Left hindlimb (tissue), 1 donor: ENCODE data around the gene GOLGA8R.
"Not testable (repeated sequence)": the region's sequence is repeated elsewhere in the genome, so short reads cannot be mapped to it uniquely, and the experiment has no call there.

Experiments used
- DNase-seq: peaks from one replicate; pipeline ENCODE4 v3.0.0-alpha.2; 2018

Gene GOLGA8R

DNA sequence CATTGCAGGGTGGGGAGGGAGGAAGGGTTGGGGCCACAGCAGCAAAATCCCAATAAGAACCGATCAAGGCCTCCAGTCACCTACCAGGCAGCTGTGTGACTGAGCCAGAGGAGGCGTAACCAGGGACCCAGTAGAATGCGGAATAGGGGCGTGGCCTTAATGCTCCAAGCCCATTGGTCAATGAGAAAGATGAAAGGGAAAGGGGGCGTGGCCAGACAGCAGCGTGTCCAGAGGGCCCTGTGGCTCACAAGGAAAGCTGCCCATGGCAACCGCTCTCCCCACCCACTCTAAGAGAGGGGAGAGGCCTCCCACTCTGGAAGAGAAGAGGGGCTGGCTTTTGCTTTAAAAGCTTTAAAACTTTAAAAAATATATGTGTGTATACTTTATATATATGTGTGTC lies at the start of gene GOLGA8R:
Gene GOLGA8R, minus strand, starts transcription at position 101 of the 400 bp plus-strand sequence. Its CDS starts 98 bp downstream, at position 3.
- not testable (repeated sequence) for DNase-seq

DNA sequence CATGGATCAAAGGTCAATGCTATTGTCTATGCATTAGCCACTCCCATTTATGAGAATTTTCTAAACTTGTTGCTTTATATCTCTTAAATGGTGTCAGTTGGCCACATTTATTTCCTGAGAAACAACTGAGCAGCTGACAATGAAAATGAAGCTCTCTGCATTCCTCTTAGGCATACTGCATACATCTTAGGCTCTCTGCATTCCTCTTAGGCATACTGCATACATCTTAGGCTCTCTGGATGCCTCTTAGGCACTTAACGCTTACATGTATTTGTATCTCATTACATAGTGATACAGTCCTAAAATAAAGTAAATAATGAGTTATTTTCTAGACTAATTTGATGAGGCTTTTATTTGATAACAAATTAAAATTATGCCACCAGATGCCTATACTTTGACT lies 49.8 kb upstream of the GOLGA8R start:
- not testable (repeated sequence) for DNase-seq

- not testable (repeated sequence) for DNase-seq
Measured at GRCh38 chr15:30462176-30462575, 48.1 kb upstream of the GOLGA8R start.

DNA sequence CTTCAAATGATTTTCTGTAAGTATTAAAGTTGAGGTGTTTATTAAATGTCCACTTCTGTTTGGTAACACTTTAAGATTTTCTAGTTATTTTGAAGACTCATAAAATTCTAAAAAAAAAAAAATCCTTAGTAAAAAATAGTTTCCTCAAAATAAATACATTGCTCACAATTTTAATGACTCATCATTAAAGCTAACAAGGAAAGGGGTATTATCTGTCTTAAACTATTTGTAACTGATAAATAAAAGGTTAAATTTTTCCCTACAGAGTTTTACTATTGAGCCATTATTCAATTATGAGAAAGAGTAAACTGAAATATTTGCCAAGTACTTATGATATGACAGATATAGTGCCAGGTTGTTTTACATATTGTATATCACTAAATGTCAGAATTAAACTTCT lies 38.6 kb upstream of the GOLGA8R start:
- not testable (repeated sequence) for DNase-seq

DNA sequence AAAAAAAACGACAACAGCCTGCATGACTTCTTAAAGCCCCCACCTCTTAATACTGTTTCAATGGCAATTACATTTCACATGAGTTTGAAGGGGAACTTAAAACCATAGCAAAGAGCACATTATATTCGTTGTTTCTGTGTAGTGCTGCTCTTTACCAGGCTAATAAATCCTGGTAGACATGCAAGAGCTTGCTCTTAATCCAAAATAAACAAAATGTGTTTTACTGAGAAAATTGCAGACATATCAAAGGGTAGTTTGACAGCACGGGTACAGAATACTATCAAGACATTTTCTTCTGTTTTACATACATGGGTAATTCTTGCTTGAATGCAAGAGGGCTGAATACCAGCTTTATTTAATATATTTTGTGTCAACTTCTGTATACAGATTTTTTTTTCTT lies 24.3 kb upstream of the GOLGA8R start:
- not testable (repeated sequence) for DNase-seq

DNA sequence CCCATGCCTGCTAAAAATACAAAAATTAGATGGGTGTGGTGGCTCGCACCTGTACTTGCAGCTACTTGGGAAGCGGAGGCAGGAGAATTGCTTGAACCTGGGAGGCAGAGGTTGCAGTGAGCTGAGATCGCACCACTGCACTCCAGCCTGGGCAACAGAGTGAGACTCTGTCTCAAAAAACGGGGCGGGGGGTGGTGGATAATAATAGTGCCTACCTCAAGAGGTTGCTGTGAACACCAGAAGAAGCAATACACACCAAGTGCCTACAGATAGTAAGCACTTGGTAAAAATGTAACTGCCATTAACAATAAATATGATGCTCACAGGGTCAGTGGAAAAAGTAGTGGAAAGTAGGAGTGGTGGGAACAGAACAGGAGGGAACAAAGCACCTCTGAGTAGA lies 21.8 kb upstream of the GOLGA8R start:
- not testable (repeated sequence) for DNase-seq

DNA sequence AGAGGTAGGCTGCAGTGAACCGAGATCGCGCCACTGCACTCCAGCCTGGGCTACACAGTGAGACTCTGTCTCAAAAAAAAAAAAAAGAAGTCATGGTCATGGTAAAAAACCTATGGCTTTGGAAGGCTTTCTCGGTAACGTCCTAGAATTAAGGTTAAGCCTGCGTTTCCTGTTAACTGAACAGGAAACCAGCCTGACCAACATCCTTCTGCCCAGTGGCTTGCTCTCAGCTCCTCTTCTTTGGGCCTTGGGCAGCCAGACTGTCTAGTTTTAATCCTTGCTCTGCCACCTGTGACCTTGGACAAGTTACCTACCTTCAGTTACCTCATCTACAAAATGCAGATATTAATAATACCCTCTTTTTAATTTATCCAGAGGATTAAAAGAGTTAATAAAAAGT lies 6.7 kb upstream of the GOLGA8R start:
- not testable (repeated sequence) for DNase-seq

GRCh38 chr15:30407636-30408035 lies 6.4 kb downstream of the GOLGA8R start:
- DNase-seq: not testable (repeated sequence)

GRCh38 chr15:30398988-30399387 lies 15.1 kb downstream of the GOLGA8R start:
- not testable (repeated sequence) for DNase-seq

GRCh38 chr15:30393664-30393991 lies 20.4 kb downstream of the GOLGA8R start:
- DNase-seq: not testable (repeated sequence)

- not testable (repeated sequence) for DNase-seq
Measured at GRCh38 chr15:30392766-30393663, 21.0 kb downstream of the GOLGA8R start, which contains the start of gene CHRFAM7A. Gene CHRFAM7A, minus strand, starts transcription at chr15:30393540. Its CDS starts 10,189 bp downstream, at chr15:30383351.

GRCh38 chr15:30386318-30386887 lies 27.7 kb downstream of the GOLGA8R start:
- DNase-seq: not testable (repeated sequence)

DNA sequence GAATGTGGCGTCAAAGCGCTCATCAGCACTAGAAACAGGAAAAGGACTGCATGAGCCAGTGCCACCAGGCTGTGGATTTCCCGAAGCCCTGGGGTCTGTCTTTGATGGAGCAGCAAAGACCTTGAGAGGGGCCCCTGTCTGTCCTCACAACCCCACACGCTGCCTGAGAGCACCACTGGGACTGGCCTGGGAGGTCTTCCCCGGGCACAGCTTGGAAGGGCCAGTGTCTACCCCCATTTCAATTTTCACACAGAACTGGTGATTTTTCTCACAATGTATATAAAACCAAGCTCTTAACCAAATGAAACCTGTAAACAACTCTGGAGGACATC lies 37.0 kb downstream of the GOLGA8R start:
- DNase-seq: not testable (repeated sequence)

GRCh38 chr15:30376375-30377081 lies 37.5 kb downstream of the GOLGA8R start:
- not testable (repeated sequence) for DNase-seq

DNA sequence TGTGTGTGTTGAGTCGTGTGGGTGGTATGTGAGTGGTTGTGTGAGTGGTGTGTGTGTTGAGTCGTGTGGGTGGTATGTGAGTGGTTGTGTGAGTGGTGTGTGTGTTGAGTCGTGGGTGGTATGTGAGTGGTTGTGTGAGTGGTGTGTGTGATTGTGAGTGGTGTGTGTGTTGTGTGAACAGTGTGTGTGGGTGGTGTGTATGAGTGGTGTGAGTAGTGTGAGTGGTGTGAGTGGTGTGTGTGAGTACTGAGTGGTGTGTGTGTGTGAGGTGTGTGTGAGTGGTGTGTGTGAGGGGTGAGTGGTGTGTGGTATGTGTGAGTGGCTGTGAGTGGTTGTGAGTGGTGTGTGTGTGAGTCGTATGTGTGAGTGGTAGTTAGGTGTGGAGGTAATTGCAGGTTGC lies 38.2 kb downstream of the GOLGA8R start:
- DNase-seq: peak; percentile 23

GRCh38 chr15:30374862-30375261 lies 39.2 kb downstream of the GOLGA8R start:
- not testable (repeated sequence) for DNase-seq

DNA sequence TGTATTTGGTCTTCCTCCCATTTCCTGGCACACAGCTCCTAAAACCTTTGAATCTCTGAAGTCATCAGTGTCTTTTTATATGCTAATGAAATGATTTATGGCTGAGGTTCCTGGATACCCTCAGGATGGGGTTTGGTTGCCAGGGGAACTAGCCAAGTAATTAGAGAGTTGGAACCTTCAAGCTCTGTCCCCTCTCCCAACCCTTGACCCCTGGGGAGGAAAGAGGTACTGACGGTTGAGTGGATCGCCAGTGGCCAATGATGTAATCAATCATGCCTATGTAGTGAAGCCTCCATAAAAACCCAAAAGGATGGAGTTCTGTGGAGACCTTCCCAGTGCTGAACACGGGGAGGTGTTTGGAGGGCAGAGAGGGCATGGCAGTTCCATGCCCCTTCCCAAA lies 45.8 kb downstream of the GOLGA8R start:
- DNase-seq: not testable (repeated sequence)

DNA sequence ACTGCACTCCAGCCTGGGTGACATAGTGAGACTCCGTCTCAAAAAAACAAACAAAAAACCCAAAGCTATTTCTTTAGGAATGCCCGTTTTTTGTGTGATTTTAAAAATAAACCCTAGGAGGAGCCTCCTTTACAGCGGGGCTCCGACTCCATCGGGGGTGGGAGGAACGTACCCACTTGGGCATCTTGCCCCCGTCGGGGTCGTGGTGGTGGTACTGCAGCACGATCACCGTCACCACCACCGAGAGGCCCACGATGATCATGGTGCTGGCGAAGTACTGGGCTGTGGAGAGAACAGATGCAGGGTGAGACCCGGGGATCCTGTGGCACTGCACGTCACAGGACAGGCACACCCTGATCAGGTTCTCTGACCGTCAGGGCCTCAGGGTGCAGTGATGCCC lies 46.8 kb downstream of the GOLGA8R start:
- DNase-seq: peak; percentile 8

- not testable (repeated sequence) for DNase-seq
Measured at GRCh38 chr15:30361404-30361803, 52.7 kb downstream of the GOLGA8R start.

DNA sequence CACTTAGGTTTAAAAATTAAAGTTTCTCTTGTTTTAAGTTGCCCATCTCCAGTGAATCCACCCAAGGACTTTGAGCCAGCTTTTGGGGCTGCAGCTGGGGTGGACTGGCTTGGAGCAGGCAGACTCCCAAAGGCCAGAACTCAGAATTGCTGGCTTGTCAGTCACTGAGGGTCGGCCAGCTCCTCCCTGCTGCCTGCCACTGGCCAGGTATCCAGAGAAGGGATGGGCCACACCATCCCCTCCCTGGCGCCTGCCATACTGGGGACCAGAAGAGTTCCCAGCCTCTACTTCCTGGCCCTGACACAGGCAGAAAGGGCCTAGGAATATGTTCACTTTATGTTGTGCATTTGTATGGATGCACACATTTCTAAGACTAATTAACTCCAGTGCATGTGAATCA lies 53.1 kb downstream of the GOLGA8R start:
- not testable (repeated sequence) for DNase-seq

GRCh38 chr15:30355043-30355442 lies 59.0 kb downstream of the GOLGA8R start:
- DNase-seq: not testable (repeated sequence)
